NCI-H524 (cell line): Measurements from ENCODE around the gene ESPL1.
"Not testable (repeated sequence)": the region's sequence is repeated elsewhere in the genome, so short reads cannot be mapped to it uniquely, and the experiment has no call there.

Source experiments
- DNase-seq, 2 experiments: peaks; one replicate each; lab custom pipeline; 2025; lab: John Stamatoyannopoulos, UW

ESPL1 gene

DNA sequence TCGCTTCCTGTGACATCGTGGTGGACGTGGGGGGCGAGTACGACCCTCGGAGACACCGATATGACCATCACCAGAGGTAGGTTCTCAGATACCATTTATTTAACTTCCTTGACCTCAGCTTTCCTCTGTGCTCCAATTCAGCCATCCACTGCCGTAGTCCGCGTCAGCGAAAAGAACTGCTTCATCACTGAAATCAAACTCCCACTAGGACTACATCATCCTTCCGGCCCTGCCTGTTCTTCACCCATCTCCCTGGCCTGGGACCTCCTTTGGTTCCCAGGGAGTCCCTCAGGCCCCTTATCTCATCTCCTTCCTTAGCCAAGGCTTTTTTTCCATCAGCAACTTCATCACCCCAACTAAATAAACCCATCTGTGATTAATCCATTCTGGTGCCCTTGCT, 32.1 kb downstream of the ESPL1 start:
- no peak for DNase-seq

DNA sequence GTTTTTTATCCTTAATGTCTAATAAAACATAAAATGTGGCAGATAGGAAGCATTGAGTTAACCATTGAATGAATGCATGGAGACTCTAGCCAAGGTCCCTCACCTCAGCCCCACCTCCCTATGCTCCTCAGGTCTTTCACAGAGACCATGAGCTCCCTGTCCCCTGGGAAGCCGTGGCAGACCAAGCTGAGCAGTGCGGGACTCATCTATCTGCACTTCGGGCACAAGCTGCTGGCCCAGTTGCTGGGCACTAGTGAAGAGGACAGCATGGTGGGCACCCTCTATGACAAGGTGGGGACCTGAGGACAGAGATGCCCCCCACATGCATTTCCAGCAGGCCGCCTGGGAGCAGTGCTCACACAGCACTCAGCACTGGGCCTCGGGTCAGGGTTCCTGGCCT, 34.8 kb downstream of the ESPL1 start:
- no peak for DNase-seq

DNA sequence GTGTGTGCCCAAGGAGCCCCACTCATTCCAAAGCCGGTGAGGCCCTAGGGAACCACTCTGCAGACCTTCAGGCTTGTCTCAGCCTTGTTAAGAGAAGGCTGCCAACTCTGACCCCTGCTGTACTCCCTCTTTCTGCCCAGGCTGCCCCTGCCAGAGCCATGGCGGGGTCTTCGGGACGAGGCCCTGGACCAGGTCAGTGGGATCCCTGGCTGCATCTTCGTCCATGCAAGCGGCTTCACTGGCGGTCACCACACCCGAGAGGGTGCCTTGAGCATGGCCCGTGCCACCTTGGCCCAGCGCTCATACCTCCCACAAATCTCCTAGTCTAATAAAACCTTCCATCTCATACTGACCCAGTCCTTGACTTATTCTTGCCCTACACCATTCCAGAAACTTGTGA, 38.7 kb downstream of the ESPL1 start:
- DNase-seq: no peak

DNA sequence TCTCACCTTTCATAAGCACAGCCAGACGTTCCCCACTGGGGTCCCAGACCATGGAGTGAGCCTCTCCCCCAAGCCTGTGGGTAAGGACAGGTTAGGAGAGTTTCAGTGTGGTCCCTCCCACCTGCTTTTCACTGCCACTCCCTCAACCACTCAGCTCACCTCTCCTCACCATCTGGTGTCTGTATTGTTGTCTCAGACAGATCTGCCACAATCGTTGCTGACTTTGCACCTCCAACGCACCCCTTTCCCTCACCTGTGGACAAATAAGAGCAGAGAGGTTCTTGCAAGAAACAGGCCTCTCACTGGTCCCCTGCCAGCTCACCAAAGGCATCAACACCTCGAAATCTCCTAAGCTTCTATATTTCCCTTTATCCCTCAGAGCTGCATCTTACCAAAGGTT, 40.2 kb downstream of the ESPL1 start:
- DNase-seq: no peak

DNA sequence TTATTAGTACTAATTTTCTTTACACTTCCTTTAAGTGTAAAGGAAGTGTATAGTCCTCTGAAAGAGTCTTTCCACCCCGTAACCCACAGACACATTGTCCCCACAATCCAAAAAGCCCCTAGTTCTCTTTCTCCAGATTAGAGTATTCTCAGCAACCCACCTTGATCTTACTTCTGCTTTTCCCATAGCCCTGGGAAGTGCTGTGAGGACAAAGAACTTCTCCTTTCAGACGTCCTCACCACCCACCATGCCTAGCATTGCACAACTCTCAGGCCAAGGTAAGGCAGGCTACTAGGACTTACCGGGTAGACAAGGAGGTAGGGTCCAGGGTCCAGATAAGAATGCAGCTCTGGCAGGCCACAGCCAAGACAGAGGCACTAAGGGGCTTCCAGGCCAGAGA, 45.9 kb downstream of the ESPL1 start:
- DNase-seq: no peak

DNA sequence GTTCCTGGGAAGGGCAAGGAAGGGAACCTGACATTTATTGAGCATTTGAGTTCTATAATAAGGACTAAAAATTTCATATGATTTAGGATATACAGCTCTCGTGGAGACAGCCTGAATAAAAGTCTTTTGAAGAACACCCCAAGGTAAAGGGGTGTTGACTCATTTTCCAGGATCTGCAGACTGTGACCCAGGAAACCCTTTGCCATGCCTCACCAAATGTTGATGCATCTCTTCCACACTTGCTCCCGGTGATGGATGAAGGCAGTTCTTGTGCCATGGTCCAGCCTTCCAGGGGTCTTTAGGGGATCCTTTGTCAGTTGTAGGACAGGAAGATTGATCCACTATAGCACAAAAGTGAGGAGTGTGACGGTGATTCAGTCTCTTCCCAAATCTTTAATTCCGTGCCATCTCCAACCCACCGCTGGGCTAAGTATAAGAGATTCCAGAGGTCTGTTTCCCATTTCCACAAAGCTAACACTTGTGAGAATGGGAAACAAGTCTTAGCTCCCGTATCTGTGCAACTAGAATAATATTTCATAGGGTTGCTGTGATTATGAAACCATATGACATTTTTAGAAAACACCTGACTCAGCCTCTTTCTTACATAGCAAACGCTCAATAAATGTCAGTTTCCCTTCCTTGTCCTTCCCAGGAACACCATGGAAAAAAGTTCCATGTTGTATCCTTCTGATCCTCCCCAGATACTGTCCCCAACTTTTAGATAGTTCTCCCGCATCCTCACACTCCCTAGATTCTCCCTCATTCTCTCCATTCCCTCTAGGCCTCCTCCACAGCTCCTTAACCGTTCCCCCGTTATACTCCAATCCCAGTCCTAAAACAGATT, 52.5 kb downstream of the ESPL1 start:
- DNase-seq: no peak

DNA sequence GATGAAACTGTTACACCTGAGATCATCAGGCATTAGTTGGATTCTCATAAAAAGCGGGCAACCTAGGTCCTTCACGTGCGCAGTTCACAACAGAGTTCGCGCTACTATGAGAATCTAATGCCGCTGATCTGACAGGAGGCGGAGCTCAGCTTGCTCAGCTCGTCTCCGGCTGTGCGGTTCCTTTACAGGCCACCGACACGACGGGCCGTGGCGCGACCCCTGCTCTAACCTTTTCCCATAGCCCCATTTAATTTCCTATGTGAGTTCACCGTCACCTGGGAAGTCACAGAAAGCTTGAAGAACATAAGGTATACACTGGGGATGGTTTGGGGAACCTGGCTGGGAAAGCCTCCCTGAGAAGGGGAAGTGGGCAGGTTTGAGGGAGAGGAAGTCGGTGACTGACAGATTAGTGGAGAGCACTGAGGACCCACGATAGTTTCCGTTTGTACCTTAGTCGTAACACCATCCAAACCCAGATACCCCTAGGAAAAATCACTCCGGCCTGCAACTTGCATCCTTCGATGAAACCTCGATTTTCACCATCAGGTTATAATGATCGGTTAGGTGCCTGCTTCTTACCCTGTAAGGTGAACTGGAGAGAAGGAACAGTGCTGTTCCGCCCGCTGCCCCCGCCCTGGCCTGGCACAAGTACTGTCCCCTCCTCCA, 56.1 kb downstream of the ESPL1 start:
- no peak for DNase-seq

DNA sequence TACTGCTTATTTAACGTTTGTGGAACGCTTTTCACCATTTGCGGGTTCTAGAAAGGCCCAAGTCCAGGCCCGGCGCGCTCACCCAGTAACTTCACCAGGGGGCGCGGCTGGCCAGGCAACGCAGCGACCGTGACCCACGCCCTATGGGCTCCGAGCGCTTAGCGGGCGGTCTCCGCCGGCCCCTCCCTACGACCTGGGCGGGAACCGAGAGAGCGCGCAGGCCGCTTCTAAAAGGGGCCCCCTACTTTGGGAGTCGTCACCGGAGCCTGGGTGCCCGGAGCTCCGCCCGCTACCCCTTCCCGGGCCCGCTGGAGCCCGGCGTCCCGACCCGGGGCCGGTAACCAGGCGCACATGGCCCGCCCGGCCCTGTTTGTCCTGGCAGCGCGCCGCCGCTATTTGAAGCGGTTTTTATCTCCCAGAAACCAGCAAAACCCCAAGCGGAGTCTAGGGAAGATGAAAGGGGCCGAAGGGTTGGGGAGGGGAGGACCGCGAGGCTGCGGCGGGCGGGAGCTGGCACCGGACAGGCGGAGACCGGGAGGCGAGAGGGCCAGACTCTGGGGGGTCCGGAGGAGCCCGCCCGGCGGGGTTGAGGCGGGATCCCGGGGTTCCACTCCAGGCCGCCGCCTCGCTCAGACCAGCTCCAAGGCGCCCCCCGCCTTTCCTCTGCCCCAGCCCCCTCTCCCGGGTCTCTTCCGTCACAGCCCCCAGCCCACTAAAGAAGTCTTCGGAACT, 56.8 kb downstream of the ESPL1 start:
- DNase-seq: peak; percentile 66 to 83

DNA sequence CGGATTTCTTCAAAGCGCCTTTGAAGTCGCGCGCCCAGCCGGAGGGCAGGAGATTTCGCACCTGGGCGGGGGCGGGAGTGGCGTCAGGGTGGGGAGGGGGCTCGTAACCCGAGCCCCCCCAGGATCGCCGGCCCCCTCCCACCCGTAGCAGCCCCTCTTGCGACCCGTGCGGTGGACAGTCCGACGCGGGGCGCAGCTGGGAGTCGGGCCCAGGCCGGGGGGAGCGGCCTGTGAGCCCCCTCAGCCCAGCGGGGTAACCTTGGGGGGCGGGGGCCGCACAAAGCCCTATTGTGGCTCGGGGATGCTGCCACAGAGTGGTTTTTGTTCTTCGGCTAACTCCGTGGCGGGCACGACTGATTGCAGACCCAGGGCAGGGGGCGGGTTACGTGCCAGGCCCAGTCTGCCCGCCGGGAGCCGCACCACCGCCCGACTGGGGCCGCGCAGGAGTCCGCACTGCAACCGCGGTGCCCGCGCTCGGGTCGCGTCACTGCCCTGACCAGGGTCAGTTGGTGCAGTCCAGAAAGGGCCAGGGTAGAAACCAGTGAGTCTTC, 57.5 kb downstream of the ESPL1 start:
- DNase-seq: peak in 1 of 2 experiments; percentile 22

DNA sequence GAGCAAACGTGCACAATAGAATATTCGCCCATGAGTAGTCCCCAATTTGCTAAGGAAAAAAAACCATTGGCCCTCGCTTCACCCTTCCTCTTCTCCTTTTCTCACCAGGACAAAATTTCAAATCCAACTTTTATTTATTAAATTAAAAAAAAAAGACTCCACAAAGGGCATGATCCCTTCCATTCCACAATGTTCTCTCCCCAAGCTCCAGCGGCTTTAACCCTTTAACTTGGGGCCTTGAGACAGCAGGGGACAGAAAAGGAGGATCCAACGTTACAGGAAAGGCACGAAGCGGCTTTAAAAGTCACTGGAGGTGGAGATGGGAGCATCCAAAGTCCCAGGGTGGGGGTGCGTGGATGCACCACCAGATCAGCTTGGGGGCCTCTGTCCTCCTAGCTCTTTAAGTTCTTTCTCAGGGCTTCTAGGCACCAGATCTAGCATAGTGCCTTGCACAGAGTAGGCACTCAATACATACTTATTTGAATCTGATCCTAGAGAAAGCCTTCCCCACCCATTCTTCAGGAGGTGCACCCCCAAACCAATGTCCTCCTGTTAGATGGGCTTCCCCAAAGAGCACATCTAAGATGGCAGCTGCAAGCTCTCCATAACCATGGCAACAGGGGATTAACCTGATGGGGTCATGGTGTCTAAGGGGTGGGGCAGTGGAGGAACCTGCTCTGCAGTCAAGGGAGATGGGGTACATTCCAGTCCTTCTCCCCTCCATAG, 58.5 kb downstream of the ESPL1 start:
- DNase-seq: peak in 1 of 2 experiments; percentile 38

DNA sequence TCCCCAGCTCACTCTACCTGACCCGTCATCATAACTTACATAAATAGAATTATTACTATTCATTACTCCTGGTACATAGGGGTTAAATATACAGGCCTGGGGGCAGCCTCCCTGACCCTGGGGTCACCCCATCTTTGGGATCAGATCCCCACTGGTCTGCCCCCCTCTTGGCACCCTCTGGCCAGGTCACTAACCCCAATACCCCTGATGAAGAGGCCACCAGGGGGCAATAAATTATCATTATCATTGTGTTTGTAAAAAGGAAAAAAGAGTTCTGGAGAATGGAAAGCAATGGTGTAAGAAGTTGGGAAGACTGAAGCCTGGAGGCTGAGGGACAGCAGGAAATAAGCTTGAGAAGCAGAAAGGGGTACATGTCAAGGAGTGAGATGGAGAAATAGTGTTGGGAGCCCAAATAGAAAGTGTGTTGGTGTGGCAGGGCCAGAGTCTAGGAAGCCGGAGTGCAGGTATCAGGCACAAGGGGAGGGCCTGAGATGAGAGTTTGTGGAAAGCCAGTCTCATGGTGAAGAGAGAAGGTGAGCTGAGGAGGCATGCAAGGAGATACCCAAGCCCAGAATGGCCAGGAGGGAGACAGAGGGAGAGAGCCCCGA, 59.4 kb downstream of the ESPL1 start:
- no peak for DNase-seq

DNA sequence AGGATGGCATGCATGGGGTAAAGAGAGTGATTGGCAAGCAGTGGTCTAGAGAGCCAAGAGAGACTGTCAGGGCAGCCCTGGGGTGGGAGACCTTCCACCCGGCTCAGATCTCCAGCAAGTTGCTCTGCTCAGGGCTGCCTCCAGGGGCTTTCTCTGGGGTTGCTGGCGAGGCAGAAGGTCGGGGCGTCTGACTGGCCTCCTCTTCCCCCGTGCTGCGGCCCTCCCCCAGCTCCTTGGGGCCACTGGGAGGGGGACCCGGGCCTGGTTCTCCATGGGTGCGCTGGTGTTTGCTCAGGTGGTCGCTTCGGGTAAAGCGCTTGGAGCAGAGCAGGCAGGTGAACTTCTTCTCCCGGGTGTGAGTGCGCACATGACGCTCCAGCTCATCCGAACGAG, 59.9 kb downstream of the ESPL1 start:
- DNase-seq: no peak

DNA sequence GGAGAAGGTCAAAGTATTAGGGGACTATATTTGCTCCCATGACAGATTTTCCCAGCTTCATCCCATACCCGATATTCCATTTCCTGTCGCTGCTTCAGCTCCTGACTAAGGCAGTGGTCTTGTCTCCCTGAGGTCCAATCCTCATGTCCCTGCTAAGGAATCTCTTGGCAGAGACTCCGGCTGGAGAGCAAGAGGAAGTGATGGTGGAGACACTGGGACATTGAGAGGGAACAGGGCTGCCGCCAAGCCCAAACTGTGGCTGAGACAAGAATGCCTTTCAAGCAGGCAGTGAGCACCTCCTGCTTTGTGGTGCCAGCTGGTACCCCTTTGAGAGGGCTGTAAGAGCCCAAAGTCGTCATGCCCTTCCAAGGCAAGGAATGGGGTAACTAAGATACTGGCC, 62.6 kb downstream of the ESPL1 start:
- no peak for DNase-seq

DNA sequence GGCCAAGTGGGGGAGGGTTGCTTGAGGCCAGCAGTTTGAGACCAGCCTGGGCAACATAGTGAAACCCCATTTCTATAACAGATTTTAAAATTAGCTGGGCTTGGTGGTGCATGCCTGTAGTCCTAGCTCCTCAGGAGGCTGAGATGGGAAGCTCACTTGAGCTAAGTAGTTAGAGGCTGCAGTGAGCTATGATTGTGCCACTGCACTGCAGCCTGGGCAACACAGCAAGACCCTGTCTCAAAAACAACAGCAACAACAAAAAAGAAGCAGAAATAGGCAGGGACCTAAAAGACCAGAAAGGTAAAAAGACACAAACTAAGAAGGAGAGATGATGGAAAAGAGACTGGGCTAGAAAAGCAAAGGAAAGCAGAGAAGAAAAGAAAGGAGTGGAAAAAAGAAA, 64.2 kb downstream of the ESPL1 start:
- not testable (repeated sequence) for DNase-seq

DNA sequence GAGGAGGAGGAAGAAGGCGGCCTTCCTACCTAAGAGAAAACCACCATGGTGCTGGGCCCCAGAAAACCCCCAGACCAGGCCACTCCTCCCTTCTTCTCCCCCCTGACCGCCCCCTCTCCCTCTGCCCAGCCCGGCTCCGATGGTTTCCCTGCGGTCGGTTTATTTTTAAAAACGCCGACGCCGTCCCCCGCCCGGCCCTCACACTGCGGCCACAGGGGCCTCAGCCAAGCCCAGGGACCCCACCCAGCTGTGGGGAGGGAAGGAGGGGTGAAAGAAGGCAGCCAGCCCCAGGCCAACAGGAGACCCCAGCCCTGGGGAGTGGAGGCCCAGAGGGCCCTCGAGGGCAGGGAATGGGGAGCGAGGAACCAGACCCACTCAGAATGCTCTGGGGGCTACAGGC, 64.6 kb downstream of the ESPL1 start:
- DNase-seq: no peak

DNA sequence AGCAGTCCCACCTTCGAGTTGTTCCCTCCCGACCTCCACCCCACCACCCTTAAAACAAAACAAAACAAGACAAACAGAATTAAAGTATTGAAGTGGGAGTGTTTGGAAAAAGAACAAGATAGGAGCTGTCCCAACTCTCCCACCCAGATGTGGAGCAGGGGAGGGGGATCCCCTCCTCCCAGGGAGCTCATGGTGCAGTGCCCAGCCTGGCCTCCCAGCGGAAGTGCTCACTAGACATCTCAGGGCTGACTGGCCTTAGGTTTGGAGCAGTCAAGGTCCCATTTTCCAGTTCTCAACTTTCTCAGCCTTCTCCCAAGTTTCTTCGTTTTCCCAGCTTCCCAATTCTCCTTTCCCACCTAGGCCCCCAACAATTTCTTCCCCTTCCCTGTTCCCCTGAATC, 65.2 kb downstream of the ESPL1 start:
- DNase-seq: no peak

DNA sequence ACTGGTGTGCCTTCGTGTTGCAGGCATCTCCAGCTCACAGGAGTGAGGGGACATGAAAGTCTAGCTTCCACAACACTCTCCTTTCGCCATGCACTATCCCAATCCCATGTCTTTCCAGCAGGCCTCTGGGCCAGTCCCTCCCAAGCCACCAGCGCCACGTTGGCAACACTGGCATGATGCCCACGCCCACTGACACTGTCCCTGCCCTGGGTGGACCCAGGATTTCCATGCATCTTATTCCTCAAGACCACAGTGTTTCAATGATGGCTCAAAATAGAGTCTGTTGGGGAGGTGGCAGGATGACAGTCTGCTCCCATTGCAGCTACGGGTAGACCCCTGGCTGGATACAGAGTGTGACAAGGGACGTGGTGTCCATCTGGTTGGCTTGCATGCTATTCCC, 65.7 kb downstream of the ESPL1 start:
- no peak for DNase-seq

DNA sequence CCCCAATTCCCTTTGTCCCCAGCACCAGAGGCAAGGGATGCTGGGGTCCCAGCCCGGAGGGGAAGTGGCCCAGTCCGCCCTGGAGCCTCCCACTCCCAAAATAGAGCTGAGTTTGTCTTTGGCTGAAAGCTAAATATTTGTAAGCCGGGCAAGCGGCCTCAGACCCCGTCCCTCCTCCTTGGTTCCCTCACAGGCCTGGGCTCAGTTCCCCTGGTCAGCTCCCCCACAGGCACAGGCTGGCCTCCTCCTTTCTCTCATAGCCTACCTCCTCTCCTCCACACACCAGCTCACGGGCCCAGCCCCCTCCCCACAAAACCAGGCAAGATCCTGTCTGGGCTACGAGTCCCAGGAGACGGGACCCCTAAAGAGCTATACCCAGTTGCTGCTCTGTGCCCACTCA, 66.7 kb downstream of the ESPL1 start:
- no peak for DNase-seq

DNA sequence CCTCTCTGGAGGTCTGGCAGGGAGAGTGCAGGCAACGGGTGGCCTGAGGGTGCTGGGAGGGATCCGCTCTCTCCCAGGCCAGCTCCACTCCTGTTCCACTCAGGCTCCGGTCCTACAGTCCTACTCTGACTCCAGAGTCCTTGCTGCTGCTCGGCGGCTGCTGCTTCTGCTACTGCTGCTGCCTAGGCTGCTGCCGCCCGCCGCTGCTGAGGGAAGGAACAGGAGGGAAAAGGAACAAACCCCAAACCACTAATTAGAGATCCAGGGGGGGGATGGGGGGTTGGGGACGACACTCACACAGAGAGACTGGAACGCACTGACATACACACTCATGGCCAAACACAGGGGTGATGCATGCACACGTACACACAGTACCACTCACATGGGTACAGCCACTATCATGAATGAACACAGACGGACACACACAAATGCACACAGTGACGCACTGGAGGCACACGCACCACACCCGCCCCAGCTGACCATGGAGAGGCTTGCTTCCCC, 68.1 kb downstream of the ESPL1 start, which contains the start of gene SP7:
SP7 (minus strand) TSS at position 174 of the 501 bp plus-strand sequence. CDS start 708 bp downstream, outside the sequence.
- DNase-seq: no peak

DNA sequence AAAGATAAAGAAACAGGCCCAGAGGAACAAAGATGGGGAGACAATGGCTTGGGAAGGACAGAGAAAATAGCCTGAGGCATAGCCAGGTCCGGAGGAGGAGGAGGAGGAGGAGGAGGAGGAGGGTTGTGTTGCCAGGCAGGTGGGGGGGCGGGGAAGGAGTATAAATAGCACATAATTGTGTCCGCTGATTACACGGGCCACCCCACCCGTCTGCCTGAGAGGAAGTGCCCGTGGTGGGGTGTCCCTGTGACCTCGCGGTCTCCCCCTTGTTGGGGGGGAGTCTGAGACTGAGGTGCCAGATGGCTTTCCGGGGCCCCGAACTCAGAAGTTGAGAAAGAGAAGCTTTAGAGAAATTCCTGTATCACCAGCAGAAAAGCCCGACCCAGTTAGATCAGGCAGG, 69.9 kb downstream of the ESPL1 start:
- DNase-seq: no peak

DNA sequence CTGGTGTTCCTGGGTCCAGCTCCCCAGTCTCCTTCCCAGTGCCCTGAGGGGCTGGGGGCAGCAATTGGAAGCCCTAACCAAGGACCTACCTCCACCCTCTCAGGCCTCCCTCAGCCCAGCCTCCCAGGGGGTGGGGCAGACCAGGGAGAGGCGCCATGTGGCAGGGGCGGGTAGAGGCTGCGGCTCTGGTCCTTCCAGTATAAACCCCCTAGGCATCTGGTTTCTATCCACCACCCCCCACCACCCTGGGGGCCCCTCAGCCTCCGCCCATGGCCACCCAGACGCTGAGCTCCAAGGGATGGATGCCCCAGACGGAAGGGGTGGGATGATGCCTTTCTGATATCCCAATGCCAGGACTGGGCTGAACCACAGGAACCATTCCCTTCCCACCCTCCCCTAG, 70.8 kb downstream of the ESPL1 start:
- DNase-seq: no peak
